K562 (cell line): ENCODE measurements around the gene LRRFIP2. TPM values are rescaled to one million over a fixed set of nuclear protein-coding genes. Genes with fewer than 3 reads are reported as not detected.

Source experiments
- ATAC-seq: fragments of 200-7000 bp; cut with Tn5 transposase; 3 replicates; pipeline ENCODE4 v1.9.1; 2020; ENCODE audit warnings: moderate library complexity
- BruUV-seq: library from RNA; stranded (reverse); fragments of 400-500 nt; replicated peaks from 2 replicates; lab custom pipeline; 2021; lab: Mats Ljungman, UMichigan
- CTCF ChIA-PET: fragments of 300-600 bp; formaldehyde crosslinking; extraction: SDS; loops from one replicate; lab custom pipeline; 2021; ENCODE audit warnings: low intra/inter-chr PET ratio; lab: Yijun Ruan, JAX
- POLR2A ChIA-PET: fragments of 300-600, 350-650 bp; sonication (Branson Sonifier 250); formaldehyde crosslinking; extraction: SDS; loops from one replicate; lab custom pipeline; 2021; ENCODE audit warnings: antibody characterized with exemption, inconsistent platforms; lab: Yijun Ruan, JAX
- DNase-seq, 4 experiments: peaks; one replicate each; pipeline versions ENCODE4 v3.0.0 to v3.0.0-alpha.2; 2011 to 2018; ENCODE audit warnings: low spot score in 3 of 4, mixed read lengths in 3 of 4; ENCODE audit errors: extremely low read depth in 1 of 4
- FAIRE-seq: peaks from 2 replicates; lab custom pipeline; 2011; peaks lifted over from hg19 to GRCh38; lab: Jason Lieb, UNC
- H2AFZ ChIP-seq: 2 replicates; pipeline ENCODE4 v1.6.0; 2011; ENCODE audit warnings: low read depth, low read length, control low read depth, inconsistent platforms
- H3K27ac ChIP-seq: fragments of 200-600 bp; 3 replicates; pipeline ENCODE4 v1.8.0; 2011; ENCODE audit warnings: low read depth, mild to moderate bottlenecking, control low read depth, inconsistent platforms, low read length, moderate library complexity, mixed read lengths; ENCODE audit errors: extremely low read depth
- H3K27me3 ChIP-seq, 2 experiments: fragments of 300-600 bp in 1 of 2; 2 replicates in 1 of 2; 3 replicates in 1 of 2; pipeline versions ENCODE4 v1.6.0 to v1.8.0; 2011; ENCODE audit warnings: inconsistent platforms in 2 of 2, low read length in 2 of 2, mild to moderate bottlenecking in 1 of 2, mixed read lengths in 1 of 2, moderate library complexity in 1 of 2; ENCODE audit not compliant: control insufficient read depth in 2 of 2, insufficient read depth in 2 of 2
- H3K36me3 ChIP-seq: fragments of 300-600 bp; 3 replicates; pipeline ENCODE4 v1.8.0; 2011; ENCODE audit warnings: mild to moderate bottlenecking, low read length, inconsistent platforms; ENCODE audit not compliant: control insufficient read depth, insufficient read depth
- H3K4me1 ChIP-seq, 2 experiments: fragments of 200-600 bp in 1 of 2; replicated peaks in 1 of 2; 2 replicates in 1 of 2; 3 replicates in 1 of 2; pipeline versions ENCODE4 v1.5.1 to v1.8.0; 2011; ENCODE audit warnings: inconsistent platforms in 2 of 2, low read length in 2 of 2, mild to moderate bottlenecking in 1 of 2, mixed read lengths in 1 of 2, moderate library complexity in 1 of 2; ENCODE audit not compliant: control insufficient read depth in 2 of 2, insufficient read depth in 2 of 2
- H3K4me2 ChIP-seq: 2 replicates; pipeline ENCODE4 v1.6.1; 2011; ENCODE audit warnings: low read length, control low read depth, inconsistent platforms, mixed read lengths; ENCODE audit not compliant: insufficient read depth
- H3K4me3 ChIP-seq: fragments of 200-600 bp; sonication (generic), shearing (Covaris generic); 2 replicates; pipeline ENCODE4 v1.5.1; 2016; ENCODE audit warnings: control low read depth, inconsistent platforms
- H3K79me2 ChIP-seq: fragments of 200-600 bp; 3 replicates; pipeline ENCODE4 v1.8.0; 2011; ENCODE audit warnings: low read length, inconsistent platforms; ENCODE audit not compliant: control insufficient read depth, insufficient read depth
- H3K9ac ChIP-seq, 2 experiments: 2 replicates each; pipeline versions ENCODE4 v1.6.0 to v1.6.1; 2011; ENCODE audit warnings: low read depth in 2 of 2, low read length in 2 of 2, control low read depth in 1 of 2, inconsistent platforms in 1 of 2, mild to moderate bottlenecking in 1 of 2, mixed read lengths in 1 of 2; ENCODE audit not compliant: insufficient read depth in 1 of 2
- H3K9me1 ChIP-seq: one replicate; pipeline ENCODE4 v1.6.0; 2011; ENCODE audit warnings: inconsistent platforms, mild to moderate bottlenecking, low read length, moderate library complexity; ENCODE audit not compliant: control insufficient read depth, insufficient read depth
- H3K9me3 ChIP-seq: replicated peaks from 2 replicates; pipeline ENCODE4 v1.5.1; 2011; ENCODE audit warnings: low read depth, low read length, inconsistent platforms; ENCODE audit not compliant: control insufficient read depth, insufficient read depth
- H4K20me1 ChIP-seq: replicated peaks from 2 replicates; pipeline ENCODE4 v1.6.1; 2011; ENCODE audit warnings: low read length, inconsistent platforms, mixed read lengths; ENCODE audit not compliant: control insufficient read depth, insufficient read depth
- E4F1 ChIP-seq: fragments of 250-450 bp; sonication (Bioruptor Pico); IDR thresholded peaks from 2 replicates; pipeline ENCODE4 v1.5.0; 2021; ENCODE audit warnings: mild to moderate bottlenecking, borderline replicate concordance
- RBFOX2 ChIP-seq: fragments of 200-400 bp; formaldehyde crosslinking; IDR thresholded peaks from 2 replicates; pipeline ENCODE4 v1.6.1; 2017; ENCODE audit warnings: low read depth, mild to moderate bottlenecking, low read length, moderate library complexity
- WGBS: fragments of 100-300 bp; shearing (Covaris generic); methylation state at CpG from one replicate; pipeline ENCODE4 v1.1.6; 2016; ENCODE audit warnings: low coverage, mixed read lengths; ENCODE audit not compliant: insufficient coverage; ENCODE audit errors: missing lambda C conversion rate; 5-methylcytosine and 5-hydroxymethylcytosine counted together
- in situ Hi-C: fragments of 300-500 bp; cut with MboI; formaldehyde crosslinking; loops from 4 replicates; pipeline ENCODE4 v1.15.0; 2018; ENCODE audit warnings: inconsistent platforms, mixed read lengths
- intact Hi-C: fragments of 100-400 bp; cut with micrococcal nuclease; formaldehyde crosslinking; loops from 2 replicates; pipeline ENCODE4 v1.14.2; 2022
- polyA plus RNA-seq, 8 experiments: library from polyadenylated mRNA; depleted of rRNA in 4 of 8; stranded (reverse) in 5 of 8; unstranded in 3 of 8; fragments of >200 nt; fragmentation: Nextera tagmentation in 2 of 8; fragmentation: Illumina TruSeq in 1 of 8; extraction: Ambion mirVana in 2 of 8; extraction: Trizol in 1 of 8; gene quantifications; 2 replicates each; pipeline versions ENCODE4 v1.2.1 to v1.2.3, GENCODE V29; 2011 to 2014; ENCODE audit warnings: inconsistent platforms in 1 of 8, missing spikeins in 1 of 8
- total RNA-seq, 7 experiments: library from RNA; depleted of rRNA in 6 of 7; stranded (reverse); fragments of >200 nt in 6 of 7; fragmentation: Illumina TruSeq in 2 of 7; extraction: Trizol in 2 of 7; gene quantifications; 2 replicates each; pipeline versions ENCODE4 v1.2.1 to v1.2.3, GENCODE V29; 2011 to 2021; ENCODE audit warnings: low replicate concordance in 1 of 7

Gene LRRFIP2
- total and polyA plus RNA-seq, 9 of the 15 experiments (the other 6 are each of a cell fraction or from before 2014, with no cell fraction given), result 9.9 to 53.9 (median 42.7) TPM

- Histone ChIP-seq H3K4me1 (peaks cover 0 to 14% of the 10 kb centered on the region in 2 experiments; a peak in 3 of 5 replicates), H3K27me3 (no peaks in the 10 kb centered on the region), H3K9ac (no peak overlapping the region), H3K9me1 (no peaks in the 10 kb centered on the region), H3K4me3 (no peak overlapping the region), H3K4me2 (no peak overlapping the region), H3K79me2 (peaks cover 58% of the 10 kb centered on the region), H4K20me1 (0 out of 2 replicates have a peak, but pooled peaks cover 4% of the 10 kb centered on the region), H2AFZ (no peak overlapping the region), H3K9me3 (no peaks in the 10 kb centered on the region), H3K27ac (no peak overlapping the region), H3K36me3 (peaks cover 31% of the 10 kb centered on the region)
- 95% methylated on average over 3 of the region's 3 CpGs for WGBS
- TF ChIP-seq RBFOX2 (0 out of 2 replicates have a peak, but pooled peaks have one; percentile 23), E4F1 (CRISPR knock-in tag) (no peak)
- FAIRE-seq (no peak), DNase-seq (no peak), ATAC-seq (no peak)
- intact Hi-C loops (no loop called here), in situ Hi-C loops (no loop called here)
- ChIA-PET CTCF (no interaction called here), POLR2A (interaction anchor here (0.6 to 1.8 kb wide), 3 partner anchors 11 to 149 kb away, joined by 3 to 10 read pairs (median 3); no protein-coding TSS in a partner anchor)
- no TSS peak for BruUV-seq
Observed at GRCh38 chr3:37173806-37174205, 576 bp downstream of the LRRFIP2 start.
